Stimulated activated CD4-positive, alpha-beta T cell treated with anti-CD3 and anti-CD28 coated beads, TNF-alpha, amount 100 ng/mL, for 48 hours (primary cell): ENCODE measurements around the gene DNMT1.
"Not testable (repeated sequence)": the region's sequence is repeated elsewhere in the genome, so short reads cannot be mapped to it uniquely, and the experiment has no call there.

Experiments
- DNase-seq, 3 donors: peaks; one replicate each; pipeline ENCODE4 v3.0.0-alpha.2; 2020; ENCODE audit warnings: low read depth in 3 of 3

Gene DNMT1

DNA sequence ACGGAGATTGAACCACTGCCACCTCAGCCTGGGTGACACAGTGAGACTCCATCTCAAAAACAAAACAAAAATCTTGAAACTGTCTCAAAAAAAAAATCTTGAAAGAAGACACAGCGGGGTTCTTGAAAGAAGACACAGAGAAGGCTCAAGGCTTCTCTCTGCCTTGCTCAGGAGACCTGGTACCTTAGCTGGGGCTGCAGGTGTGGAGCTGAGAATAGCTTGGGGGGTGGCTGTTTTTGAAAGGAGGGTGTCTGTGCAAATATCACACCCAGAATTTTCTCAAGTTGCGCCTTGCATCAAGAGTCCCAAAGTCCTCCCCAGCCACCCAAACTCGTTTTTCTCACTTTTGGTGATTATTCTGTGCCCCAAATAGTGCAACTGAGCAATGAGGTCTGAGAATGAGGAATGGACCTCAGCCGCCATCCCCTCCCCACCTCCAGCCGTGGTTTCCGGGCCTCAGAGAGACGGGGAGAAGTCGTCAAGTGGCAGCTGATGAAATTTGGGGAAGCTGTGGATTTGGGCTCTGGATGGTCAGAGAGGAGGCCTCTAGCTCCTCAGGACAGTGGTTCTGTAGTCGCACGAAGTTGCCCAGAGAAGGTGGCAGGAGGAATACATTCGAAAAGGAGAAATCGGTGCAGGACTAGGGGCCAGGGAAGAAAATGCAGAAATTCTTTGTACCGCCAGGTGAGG lies 27.6 kb upstream of the DNMT1 start:
- DNase-seq: no peak

DNA sequence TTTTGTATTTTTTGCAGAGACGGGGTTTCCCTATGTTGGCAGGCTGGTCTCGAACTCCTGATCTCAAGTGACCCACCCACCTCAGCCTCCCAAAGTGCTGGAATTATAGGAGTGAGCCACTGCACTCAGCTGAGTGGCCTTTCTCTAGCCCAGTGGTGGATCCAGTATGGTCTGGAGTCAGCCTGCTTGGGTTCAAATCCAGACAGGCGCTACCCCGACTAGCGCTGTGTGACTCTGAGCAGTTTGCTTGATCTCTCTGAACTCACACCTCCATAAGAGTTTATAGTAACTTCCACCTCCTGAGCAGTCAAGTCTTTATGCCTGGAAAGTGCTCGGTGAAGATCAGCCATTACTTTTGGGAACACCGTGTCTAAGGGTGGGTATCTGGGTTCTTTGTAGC lies 25.9 kb upstream of the DNMT1 start:
- DNase-seq: no peak

DNA sequence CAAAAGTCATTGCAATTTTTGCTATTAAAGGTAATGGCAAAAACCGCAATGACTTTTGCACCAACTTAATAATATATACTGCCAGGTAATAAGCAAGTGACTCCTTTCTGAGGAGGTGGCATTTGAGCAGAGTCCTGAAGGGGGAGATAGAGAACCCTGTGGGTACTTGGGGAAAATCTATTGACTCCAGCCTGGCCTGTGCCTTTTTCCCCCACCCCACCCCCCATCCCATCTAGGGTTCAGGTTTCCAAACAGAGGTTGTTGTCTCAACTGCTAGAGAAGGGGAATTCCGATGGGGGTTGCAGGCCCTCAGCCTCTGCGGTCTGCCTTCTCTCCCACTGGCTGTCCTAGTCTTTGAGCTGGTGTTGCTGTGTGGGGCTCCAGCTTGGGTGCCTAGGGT lies 24.9 kb upstream of the DNMT1 start:
- no peak for DNase-seq

DNA sequence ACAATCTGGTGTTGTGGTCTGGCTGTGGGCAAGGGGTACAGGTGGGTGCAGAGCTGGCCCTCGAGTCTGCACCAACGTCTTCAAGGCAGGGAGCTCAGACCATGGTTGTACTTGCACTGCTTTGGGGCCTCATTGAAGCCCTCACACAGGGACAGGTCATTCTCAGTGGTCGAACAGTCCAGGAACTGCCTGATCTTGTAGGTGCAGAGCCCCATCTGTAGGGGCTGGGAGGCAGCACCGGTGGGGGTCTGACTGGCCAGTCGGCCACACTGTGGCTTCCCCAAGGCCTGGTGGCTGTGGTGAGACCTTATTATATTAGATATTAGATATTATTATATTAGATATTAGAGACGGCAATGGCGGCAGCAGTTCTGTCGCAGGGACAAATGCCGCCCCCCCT lies 22.3 kb upstream of the DNMT1 start:
- DNase-seq: no peak

DNA sequence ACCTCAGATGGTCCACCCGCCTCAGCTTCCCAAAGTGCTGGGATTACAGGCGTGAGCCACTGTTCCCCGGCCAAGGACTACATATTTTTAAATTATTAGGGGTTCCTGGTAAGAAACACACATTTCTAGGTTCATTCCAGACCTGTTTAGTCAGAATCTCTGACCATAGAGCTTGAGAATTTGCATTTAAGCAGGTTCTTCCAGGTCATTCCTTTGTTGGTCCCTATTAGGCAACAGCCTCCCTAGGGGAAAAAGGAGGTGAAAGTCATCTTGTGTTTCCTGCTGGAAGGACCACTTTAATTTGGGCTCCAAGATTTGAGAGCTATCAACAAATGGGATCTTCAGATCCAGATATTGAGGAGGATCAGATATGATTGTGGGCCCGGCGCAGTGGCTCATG lies 20.0 kb upstream of the DNMT1 start:
- no peak for DNase-seq

DNA sequence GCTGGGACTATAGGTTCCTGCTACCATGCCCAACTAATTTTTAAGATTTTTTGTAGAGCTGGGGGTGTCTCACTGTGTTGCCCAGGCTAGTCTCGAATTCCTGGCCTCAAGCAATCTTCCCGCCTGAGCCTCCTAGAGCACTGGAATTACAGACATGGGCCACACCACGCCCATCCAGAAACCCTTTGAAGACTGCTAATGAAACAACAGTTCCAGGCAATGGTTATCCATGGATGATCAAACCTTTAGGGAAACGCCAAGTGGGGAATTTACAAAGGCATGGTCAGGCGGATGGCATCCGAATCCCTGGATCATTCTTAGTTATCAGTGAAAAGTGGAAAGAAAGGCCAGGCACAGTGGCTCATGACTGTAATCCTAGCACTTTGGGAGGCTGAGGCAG lies 16.9 kb upstream of the DNMT1 start:
- no peak for DNase-seq

DNA sequence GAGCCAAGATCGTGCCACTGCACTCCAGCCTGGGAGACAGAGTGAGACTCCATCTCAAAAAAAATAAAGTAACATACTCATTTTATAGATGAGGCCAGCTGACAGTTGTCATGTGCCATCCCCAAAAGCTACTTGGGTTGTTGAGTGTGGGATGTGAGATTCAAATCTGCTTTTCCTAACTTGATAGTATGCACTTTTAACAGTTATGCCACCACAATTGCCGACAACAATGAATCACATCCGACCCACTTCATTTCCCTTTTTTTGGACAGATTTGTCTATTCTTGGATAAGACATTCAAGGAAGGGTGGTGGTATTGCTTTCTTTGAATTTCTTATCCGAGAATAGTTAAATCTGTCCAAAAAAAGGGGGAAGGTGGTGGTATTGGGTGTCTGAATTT lies 16.3 kb upstream of the DNMT1 start:
- DNase-seq: no peak

DNA sequence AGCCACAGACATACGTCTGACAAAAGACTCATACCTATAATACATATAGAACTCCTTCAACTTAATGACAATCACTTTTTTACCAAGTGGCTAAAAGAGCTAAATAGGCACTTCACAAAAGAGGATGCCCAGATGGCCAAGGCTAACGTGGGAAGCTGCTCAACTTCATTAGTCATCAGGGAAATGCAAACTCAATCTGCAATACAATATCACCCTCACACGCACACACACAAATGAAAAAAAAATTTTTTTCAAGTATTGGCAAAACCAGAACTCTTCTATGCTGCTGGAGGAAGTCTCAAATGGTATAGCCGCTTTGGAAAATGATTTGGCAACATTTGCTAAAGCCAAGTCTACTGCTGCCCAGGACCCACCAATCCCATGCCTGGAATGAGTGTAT lies 14.6 kb upstream of the DNMT1 start:
- no peak for DNase-seq

DNA sequence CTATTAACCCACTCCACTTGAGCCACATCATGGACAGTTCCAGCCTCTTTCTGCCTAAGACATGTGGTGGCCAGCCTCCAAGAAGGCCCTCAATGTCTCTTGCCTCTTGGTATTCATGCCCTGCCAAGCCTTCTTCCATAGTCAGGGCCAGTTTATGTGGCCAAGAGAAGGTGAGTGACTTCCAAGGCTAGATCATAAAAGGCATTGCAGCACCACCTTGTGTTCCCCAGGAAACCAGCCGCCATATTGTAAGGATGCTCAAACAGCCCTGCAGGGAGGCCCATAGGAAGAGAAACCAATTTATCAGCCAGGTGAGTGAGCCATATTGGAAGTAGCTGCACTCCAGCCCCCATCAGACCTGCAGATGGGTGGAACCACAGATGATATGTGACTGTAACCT lies 12.3 kb upstream of the DNMT1 start:
- no peak for DNase-seq

DNA sequence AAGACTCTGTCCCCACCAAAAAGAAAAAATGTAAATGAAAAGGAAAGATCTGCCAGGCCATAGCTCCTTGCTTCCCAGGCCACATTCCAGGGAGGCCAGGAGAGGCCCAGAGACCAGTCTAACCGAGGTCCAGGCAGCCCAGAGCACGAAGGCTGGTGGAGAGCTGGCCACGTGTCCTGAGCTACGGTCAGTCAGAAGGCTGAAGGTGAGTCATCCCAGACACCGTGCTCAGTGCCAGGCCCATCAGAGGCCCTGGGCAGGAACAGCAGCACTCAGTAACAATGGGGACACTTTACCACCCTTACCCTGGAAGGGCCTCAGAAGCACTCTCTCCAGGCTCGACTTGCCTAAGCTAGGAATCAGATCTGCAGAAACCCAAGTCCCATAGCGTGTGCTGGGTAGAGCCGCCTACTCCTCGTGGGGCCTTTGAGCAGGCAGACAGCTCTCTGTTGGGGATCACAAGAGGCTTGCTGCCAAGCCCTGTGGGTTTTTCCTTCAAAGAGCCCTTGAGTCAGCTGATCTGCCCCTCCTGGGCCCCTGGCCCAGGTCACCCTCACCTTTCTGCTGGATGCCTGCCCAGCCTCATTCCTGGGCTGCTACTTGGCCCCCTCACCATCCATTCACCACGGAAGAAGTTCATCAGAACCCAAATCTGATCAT lies 11.6 kb upstream of the DNMT1 start:
- DNase-seq: no peak

DNA sequence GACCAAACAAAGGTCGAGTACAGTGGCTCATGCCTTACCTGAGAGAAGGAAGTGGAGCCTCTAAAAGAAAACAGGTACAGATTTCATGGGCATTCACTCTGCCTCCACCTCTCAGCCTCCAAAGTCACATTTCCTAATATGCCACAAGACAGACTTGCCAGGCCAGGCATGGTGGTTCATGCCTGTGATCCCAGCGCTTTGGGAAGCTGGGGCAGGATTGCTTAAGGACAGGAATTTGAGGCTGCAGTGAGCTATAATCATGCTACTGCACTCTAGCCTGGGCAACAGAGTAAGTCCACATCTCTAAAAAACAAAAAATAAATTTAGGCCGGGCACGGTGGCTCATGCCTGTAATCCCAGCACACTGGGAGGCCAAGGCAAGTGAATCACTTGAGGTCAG lies 10.9 kb upstream of the DNMT1 start:
- no peak for DNase-seq

DNA sequence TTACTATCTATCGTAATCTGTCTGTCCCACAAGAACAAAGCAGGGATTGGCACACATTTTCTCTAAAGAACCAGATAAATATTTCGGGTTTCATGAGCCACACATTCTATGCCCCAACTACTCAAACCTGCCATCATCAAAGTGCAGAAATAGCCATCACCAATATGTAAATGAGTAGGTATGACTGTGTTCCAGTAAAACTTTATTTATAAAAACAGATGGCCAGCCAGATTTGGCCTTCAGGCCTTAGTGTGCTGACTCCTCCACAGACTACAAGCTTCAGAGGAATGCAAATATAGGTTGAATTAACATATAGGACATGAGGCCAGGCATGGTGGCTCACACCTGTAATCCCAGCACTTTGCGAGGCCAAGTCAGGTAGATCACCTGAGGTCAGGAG lies 8.9 kb upstream of the DNMT1 start:
- DNase-seq: no peak

DNA sequence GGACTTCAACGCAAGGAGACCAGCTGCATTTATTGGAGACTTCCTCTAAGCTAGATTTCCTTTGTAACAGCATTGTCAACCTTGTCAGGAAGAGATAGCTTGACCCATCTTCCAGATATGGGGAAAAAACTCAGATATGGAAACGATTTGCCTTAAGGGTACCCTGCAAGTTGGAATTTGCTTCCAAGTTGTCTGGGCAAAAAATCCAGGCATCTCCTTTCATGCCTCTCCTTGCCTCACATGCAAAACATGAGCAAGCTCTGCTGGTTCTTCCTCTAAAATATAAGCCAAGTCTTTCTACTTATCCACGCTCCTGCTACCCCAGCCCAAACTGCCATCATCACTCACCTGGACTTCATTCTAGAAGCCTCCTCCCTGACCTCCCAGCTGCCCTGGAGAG lies 6.4 kb upstream of the DNMT1 start:
- DNase-seq: no peak

DNA sequence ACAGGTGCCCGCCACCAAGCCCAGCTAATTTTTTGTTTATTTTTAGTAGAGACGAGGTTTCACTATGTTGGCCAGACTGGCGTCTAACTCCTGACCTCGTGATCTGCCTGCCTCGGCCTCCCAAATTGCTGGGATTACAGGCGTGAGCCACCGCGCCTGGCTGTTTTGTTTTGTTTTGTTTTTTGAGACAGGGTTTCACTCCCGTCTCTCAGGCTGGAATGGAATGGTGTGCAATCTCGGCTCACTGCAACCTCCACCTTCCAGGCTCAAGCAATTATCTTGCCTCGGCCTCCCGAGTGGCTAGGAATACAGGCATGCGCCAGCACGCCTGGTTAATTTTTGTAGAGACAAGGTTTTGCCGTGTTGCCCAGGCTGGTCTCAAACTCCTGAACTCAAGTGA lies 5.3 kb upstream of the DNMT1 start:
- not testable (repeated sequence) for DNase-seq

DNA sequence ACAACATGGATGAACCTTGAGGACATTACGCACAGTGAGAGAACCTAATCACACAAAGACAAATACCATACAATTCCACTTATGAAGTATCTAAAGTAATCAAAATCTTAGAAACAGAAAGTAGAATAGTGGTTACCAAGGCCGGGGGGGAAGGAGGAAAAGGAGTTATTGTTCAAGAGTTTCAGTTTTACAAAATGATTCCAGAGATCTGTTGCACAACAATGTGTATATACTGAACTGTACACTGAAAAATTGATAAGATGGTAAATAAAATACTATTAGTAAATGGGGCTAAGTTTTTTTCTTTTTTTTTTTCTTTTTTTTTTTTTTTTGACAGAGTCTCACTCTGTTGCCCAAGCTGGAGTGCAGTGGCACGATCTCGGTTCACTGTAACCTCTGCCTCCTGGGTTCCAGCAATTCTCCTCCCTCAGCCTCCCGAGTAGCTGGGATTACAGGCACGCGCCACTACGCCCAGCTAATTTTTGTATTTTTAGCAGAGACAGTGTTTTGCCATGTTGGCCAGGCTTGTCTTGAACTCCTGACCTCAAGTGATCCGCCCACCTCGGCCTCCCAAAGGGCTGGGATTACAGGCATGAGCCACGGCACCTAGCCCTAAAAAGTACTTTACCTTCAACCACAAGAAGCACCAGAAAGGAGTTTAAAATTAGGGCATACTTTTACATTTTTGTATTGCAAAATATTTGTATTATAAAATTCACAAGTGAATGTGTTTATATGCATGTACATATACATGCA lies 4.3 kb upstream of the DNMT1 start:
- not testable (repeated sequence) for DNase-seq

DNA sequence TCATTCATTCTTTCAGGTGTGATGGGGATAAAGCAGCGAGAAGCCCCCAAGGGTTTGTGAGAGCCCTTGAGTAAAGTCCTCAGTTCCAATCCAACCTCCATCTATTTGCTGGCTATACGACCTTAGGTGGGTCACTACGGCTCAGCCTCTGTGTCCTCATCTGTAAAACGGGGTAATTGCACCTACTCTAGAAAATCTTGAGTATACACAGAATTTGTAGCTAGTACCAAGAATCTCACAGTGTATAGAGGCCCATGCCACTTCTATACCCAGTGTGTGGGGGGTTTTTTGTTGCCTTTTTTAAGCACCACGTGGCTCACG lies 406 bp upstream of the DNMT1 start:
- DNase-seq: no peak

DNA sequence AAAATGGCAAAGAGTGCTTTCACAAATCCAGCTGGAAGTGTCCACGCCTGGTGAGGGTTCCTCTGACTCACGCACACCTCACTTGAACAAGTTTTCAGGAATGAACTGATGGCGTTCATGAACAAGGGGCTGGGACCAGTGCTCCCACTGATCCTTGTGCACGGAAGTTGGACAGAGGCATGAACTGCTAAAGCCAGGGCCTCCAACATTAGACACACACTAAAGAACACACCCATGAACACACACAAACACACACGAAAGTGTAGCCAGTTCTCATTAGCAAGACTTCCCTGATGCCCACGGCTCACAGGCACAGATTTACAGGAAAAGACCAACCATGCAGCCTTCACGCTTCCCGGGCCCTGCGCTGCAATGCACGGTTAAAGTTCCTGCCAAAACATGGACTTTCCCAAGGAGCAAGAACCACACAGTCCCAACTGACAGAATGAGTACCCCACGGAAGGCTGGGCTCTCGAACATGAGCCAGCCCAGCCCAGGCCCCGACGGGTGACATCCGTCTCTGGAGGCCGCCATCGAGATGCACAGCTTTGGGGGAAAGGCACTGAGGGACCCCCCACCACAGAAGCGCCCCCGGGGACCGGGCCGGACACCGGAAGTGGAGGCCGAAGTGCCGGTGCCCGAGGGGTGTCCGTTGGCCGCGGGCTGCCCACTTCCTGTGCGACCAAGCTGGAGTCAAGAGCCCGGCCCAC lies 808 bp downstream of the DNMT1 start:
- peak in 1 of 3 donors; percentile 32 for DNase-seq

DNA sequence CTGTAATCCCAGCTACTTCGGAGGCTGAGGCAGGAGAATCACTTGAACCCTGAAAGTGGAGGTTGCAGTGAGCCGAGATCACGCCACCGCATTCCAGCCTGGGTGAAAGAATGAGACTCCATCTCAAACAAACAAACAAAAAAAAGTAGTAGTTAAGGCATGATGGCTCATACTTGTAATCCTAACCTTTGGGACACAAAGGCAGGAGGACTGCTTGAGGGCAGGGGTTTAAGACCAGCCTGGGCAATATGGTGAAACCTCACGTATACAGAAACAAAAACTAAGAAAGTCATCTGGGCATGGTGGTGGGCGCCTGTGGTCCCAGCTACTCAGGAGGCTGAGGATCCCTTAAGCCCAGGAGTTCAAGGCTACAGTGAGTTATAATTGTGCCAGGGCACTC lies 1.8 kb downstream of the DNMT1 start:
- no peak for DNase-seq

DNA sequence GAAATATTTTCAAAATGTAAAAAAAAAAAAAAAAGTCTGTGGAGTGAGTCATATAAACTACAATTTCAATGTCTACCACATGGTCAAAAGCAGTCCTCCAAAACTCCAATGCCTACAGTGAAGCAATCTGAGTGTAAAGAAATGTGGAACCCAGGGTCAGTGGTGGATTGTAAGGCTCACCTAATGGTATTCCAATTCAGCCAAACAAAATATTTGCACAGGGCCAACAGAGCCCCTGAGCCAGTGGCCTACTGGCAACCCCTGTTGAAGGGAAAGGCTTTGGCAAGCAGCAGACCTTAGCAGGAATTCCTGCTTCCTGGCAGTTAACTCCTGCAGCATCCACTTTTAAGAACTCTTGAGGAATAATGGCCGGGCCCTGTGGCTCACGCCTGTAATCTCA lies 3.4 kb downstream of the DNMT1 start:
- DNase-seq: no peak

DNA sequence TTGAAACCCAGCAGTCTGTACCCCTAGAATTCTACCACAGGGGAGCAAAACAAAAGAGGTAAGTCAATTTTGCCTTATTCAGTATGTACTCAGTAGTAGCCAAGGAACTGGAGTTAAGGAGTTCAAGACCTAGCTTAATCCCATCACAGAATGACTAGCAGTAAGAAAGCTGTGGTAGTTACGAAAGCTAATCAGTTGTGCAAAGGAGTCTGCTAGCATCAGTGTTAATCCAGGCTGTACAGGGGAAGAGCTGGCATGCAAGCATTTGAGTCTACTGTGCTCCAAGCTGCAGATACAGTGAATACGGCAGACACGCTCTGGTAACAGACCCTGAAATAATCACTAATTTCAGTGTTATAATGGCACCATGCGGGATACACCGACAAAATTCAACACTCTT lies 4.7 kb downstream of the DNMT1 start:
- DNase-seq: no peak

DNA sequence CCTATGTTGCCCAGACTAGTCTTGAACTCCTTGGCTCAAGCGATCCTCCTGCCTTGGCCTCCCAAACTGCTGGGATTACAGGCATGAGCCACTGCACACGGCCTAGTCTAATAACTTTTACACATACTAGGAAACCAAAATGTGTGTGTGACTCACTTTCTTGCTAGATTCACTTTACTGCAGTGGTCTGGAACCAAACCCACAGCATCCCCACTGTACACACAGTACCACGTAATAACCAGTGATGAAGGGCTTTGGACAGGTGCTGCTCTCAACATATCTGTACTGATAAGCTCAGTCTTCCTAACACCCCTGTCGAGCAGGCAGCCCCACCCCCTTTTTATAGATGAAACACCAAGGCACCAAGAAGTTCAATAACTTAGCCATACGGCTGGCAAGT lies 5.1 kb downstream of the DNMT1 start:
- peak in 1 of 3 donors; percentile 7 for DNase-seq

DNA sequence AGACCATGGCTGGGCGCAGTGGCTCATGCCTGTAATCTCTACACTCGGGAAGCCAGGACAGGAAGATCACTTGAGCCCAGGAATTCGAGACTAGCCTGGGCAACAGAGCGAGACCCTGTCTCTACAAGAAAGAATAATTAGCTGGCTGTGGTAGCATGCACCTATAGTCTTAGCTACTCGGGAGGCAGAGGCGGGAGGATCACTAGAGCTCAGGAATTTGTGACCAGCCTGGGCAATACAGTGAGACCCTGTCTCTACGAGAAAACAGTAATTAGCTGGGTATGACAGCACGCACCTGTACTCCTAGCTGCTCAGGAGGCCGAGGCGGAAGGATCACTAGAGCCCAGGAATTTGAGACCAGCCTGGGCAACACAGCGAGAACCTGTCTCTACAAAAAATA lies 7.4 kb downstream of the DNMT1 start:
- DNase-seq: no peak

DNA sequence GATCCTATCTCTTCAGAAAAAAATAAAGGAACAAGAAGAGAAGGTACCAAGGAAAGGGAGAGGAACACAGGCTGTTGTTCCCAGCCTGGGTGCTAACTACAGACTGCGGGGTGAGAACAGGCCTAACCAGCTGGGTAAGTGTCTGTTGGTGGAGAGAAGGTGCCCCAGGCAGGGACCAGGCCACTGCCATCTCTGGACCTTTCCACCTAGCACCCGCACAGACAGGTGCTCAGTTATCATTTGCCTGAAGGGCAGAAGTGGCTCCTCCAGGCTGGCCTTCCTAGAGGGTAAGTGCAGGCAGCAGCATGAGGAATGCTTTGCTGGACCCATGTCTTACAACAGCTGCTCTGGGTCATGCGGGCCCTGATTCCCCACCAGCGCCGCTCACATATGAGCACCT lies 10.1 kb downstream of the DNMT1 start:
- no peak for DNase-seq
